HG03439 (cell line): ENCODE data around the gene PCSK6.

Source experiments
- ATAC-seq: cut with Tn5 transposase; IDR thresholded peaks from one replicate; pipeline ENCODE4 v1.9.1; 2021; ENCODE audit warnings: mild to moderate bottlenecking, moderate library complexity; ENCODE audit not compliant: unreplicated experiment

PCSK6 gene

GRCh38 chr15:101499863-101500713, 10.6 kb upstream of the PCSK6 start:
- no peak for ATAC-seq

- no peak for ATAC-seq
These were observed 9.4 kb upstream of the PCSK6 start for GRCh38 chr15:101498717-101499480.

DNA sequence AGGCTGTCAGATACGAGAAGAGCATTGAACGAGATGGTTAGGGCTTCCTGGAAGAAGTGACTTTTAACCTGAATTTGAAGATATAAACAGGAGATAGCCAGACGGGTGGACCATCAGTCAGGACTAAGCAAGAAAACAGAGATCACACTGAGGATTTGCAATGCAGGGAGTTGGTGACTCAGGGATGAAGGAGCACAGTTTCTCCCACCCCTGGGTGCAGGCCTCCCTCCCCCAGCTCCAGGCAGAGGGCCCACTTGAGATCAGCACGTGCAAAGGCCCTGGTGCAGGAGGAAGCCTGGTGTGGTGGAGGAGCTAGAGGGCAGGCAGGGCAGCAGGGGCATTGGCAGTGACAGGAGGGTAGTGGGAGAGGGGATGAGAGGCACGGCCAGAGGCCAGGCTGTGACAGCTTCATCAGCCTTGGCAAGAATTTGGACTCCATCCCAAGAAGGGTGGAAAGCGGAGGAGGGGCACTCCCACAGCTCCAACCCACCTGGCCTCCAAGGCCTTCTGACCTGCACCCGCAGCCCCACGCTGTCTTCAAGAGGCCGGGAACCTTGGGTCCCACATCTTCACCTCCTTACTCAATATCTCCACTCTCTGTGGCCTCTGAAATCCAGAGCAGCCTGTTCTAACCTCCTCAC, 8.7 kb upstream of the PCSK6 start:
- no peak for ATAC-seq

DNA sequence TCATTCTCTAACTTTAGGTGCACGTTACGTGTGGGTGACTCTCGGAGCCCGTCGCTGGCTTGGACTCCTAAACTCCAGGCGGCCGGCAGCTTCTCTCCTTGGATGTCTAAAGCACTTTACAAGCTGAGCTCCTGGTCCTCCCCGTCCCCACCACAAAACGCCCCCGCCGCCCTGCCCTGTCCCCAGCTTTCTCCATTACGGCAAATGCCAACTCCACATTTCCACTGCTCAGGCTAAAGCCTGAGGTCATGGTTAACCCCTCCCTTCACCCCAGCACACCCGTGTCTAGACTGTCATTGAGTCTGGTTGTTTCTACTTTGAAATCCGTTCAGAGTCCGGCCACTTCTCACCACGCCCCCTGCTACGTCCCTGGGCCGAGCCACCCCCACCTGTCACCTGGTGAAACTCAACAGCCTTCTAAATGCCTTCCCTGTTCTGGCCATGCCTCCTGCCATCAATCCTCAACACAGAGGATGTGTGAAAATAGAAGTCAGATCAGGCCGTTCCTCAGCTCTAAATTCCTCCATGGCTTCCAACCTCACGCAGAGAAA, 8.1 kb upstream of the PCSK6 start:
- ATAC-seq = no peak

GRCh38 chr15:101497017-101497416, 7.5 kb upstream of the PCSK6 start:
- no peak for ATAC-seq

GRCh38 chr15:101496198-101496986, 6.9 kb upstream of the PCSK6 start:
- ATAC-seq = no peak

- ATAC-seq = no peak
These were observed 6.1 kb upstream of the PCSK6 start for GRCh38 chr15:101495334-101496197.

DNA sequence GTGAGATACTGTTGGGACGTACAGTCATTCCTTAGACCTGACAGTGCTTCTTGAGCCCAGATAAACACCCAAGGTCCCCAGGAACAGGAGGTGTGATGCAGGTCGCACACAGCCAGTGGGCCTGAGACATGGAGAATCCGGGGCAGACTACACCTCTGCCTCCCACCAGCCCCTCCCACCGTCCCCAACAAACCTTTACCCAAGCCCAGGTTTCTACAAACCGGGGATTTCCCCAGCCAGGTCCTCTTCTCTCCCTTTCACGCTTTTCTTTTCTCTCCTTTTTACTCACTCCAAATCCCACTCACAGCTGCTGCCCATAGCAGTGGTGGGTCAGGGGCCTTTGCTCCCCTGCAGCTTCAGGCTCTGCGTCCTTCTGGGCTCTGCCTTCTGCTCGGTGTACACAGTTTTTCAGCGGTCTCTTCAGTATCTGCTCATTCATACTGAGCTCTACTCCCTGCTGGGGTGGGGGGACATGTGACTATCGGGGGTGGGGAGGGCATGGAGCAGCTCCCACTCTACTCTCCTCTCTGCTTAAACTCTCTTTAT, 4.8 kb upstream of the PCSK6 start:
- ATAC-seq = no peak

DNA sequence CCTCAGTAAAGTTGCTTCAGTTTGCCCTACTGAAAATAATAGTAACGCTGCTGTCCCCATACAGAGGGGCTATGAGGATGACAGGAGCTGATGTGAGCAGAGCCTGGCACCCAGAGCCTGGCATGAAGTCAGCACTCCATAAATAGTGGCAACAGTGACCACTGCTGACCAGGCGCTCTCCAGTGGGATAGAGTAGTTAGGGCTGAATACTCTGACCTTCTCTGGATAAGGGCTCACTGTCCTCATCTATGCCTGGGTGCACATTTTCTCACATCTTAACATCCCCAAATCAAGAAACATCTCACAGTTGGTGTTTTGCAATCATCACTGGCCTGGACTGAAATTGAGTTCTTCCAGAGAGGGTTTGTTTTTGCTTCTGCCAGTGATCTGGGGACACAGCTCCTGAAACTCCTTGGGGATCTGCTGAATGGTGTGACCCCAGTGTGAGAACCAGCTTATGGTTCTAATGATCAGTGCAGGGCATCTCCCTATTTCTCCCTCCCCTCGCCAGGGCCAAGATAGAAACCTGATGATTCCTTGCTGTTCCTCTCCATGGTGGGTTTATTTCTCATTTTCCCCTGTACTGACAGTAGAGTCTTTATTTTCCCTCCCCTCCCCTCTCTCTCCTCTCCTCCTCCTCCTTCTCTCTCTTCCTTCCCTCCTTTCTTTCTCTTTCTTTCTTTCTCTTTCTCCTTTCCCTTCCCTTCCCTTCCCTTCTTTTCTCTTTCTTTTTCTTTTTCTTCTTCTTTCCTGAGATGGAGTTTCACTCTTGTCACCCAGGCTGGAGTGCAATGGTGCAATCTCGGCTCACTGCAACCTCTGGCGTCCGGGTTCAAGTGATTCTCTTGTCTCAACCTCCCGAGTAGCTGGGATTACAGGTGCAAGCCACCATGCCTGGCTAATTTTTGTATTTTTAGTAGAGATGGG, 3.5 kb upstream of the PCSK6 start:
- no peak for ATAC-seq

DNA sequence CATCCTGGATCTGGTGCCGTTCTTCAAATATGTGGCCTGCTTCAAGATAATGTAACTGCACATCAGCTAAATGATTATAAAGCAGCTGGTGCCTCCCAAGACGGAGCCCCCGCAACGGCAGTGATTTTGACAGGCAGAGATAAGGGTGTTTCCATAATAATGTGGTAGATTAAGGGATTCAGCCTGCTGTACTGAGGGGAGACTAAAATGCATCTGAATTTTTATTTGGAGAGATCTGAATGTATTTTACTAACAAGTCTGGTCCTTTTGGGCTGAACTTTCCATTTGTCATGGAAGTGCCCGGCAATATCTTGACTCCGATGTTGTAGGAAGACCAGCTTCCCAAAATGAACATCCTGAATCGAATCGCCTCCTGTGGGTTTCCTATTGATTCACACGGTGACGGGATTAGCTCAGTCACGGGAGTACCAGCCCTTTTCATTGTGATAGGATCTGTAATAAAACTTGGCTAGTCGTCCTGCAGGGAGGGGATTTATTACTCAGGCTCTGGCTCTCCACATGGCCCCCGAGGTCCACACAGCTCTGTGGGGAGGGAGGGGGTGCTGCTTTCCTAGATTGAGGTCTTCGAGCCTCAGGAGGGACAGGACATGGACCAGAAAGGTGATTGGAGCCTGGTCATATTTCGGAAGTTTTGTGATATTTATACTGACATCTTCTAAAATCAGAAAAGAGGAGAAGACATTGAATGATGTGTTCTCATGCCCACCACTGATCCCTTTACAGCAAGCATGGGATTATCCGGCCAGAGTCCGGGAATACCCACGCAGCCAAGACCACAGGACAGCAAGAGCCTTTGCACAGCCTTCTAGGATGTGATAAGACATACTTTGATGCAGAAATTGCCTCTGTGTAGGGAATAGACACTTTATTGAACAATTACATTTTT, 2.5 kb upstream of the PCSK6 start:
- no peak for ATAC-seq

DNA sequence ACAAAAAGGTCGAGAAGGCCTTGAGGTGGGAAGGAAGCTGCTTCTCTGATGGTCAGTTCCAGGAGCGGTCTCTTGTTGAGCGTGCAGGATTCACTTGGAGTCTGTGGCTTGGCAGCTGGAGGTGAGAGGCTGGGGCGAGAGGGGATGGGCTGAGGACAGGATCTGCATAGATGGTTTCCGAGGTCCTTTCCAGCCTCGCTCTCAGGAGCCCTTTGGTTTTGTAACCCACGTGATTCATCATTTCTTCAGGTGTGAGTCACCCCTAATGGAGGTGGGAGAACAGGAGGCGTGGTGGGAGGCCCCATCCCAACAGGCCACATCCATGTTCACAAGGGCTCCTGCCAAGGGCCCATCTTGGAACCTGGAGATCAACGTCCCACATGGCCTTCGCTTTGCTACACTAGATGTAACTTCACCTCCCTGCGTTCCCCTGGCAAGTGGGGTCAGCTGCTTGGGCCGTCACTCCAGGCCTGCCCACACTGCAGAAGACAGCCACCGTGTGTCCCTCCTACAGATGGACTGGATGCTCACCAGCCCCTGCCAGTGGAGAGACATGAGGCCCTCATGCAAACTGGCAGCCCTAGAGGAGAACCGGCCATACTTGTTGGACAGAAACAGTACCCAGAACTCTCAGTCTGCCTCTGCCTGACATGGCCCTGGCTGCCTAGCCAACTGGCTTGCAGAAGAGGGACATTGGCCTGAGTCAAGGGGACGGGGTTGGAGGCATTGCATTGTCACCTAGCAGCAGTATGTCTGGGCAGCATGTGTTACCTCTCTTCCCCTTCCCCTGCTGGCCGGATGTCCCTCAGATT, 1.6 kb upstream of the PCSK6 start:
- ATAC-seq = no peak

GRCh38 chr15:101490408-101490891, 943 bp upstream of the PCSK6 start:
- ATAC-seq = no peak

- ATAC-seq = no peak
These were observed 289 bp downstream of the PCSK6 start for GRCh38 chr15:101489237-101489598.

GRCh38 chr15:101488300-101489164, 975 bp downstream of the PCSK6 start:
- ATAC-seq = no peak

DNA sequence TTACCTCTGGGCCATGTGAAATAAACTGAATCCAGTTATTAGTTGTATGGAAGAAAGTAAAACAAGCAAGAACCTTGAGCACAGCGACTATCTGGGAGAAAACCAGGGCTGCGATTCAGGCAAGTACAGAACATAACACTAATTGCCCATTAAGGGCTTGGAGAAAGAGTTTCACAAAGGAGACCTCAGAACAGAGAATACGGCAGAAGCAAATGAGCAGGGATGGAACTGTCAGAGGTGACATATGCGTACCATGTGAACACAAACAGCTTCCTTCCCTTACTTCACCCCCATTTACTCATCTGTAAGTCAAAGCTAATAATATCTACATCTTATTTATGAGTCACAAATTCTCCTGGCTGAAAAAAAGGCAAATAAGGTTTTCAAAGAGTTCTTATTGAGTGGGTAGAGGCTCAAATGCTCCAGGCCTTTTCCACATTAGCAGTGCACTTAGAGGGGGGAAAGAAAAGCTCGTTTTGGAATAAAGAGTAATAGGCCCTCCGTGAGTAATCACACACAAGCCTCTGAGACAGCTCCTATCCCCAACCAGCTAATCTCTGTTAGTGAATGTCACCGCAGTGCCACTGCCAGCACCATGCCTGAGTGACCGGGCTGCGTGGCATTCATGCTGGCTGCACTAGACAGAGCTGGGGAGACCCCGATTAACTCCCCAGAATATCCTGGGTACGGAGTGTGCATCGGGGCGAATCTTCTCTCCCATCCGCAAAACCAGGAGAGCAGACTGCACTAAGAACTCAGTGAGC, 2.6 kb downstream of the PCSK6 start:
- no peak for ATAC-seq
